Liver (tissue), 3 donors: ENCODE measurements around the gene MALT1.

ENCODE experiments used
- CTCF ChIP-seq: fragments of 150-350 bp; IDR thresholded peaks from 2 replicates; pipeline ENCODE4 v1.5.1; 2017; ENCODE audit warnings: improper control_type of control experiment, low read depth, low read length; ENCODE audit not compliant: missing input control
- HNF4G ChIP-seq: IDR thresholded peaks from 2 replicates; pipeline ENCODE4 v1.6.1; 2016; ENCODE audit warnings: antibody characterized with exemption
- RAD21 ChIP-seq, 2 donors: IDR thresholded peaks; 2 replicates each; pipeline ENCODE4 v1.6.1; 2016; ENCODE audit warnings: antibody characterized with exemption in 2 of 2, mild to moderate bottlenecking in 2 of 2
- REST ChIP-seq: IDR thresholded peaks from 2 replicates; pipeline ENCODE4 v1.6.1; 2016; ENCODE audit warnings: antibody characterized with exemption, mild to moderate bottlenecking
- TAF1 ChIP-seq: conservative IDR thresholded peaks from 2 replicates; pipeline ENCODE4 v1.6.1; 2016; ENCODE audit warnings: antibody characterized with exemption, mild to moderate bottlenecking
- YY1 ChIP-seq: IDR thresholded peaks from 2 replicates; pipeline ENCODE4 v1.6.1; 2016; ENCODE audit warnings: antibody characterized with exemption, mild to moderate bottlenecking
- donor health status: healthy.
- donor health status: healthy.

- TF ChIP-seq CTCF (no peak), HNF4G (no peak), REST (no peak), YY1 (no peak), TAF1 (no peak), RAD21 (IDR thresholded peaks at IDR 0.05) (no peak)
Measured at GRCh38 chr18:58754544-58755068, 83.3 kb downstream of the MALT1 start.
